ENCODE data around the gene PLXNA4.

- TF ChIP-seq ATF2 (tag by site-specific recombination; IDR thresholded peaks at IDR 0.05; ENCODE audit: low read depth), result no peak
- no peak for TF ChIP-seq CTCF (tag by site-specific recombination; IDR thresholded peaks at IDR 0.05)
- TF ChIP-seq ZNF596 (tag by site-specific recombination; IDR thresholded peaks at IDR 0.05), result no peak
- no peak for TF ChIP-seq REST (tag by site-specific recombination; IDR thresholded peaks at IDR 0.05)
- TF ChIP-seq GLI4 (tag by site-specific recombination; IDR thresholded peaks at IDR 0.05), result no peak
- TF ChIP-seq ZNF664 (tag by site-specific recombination; IDR thresholded peaks at IDR 0.05), result no peak
- TF ChIP-seq BCL11A (tag by site-specific recombination; IDR thresholded peaks at IDR 0.05; ENCODE audit: low read depth), result no peak
- no peak for TF ChIP-seq ZNF23 (tag by site-specific recombination; IDR thresholded peaks at IDR 0.05; ENCODE audit: borderline replicate concordance)
- no peak for TF ChIP-seq ZNF561 (tag by site-specific recombination; IDR thresholded peaks at IDR 0.05; ENCODE audit: borderline replicate concordance)
- no peak for TF ChIP-seq ZNF324 (tag by site-specific recombination; IDR thresholded peaks at IDR 0.05)
- no peak for TF ChIP-seq ZNF548 (tag by site-specific recombination; IDR thresholded peaks at IDR 0.05)
- TF ChIP-seq ZSCAN4 (tag by site-specific recombination; IDR thresholded peaks at IDR 0.05), result no peak
These were observed 119.9 kb downstream of the PLXNA4 start for GRCh38 chr7:132456418-132456817.

All from HEK293 (cell line).